Activated CD8-positive, alpha-beta T cell treated with anti-CD3 and anti-CD28 coated beads, Interleukin-2, amount 10 ng/mL, durations not matched to agents 7 days and 5 days (primary cell): ENCODE results near the gene MKX. TPM values are rescaled to one million over a fixed set of nuclear protein-coding genes. Genes with fewer than 3 reads are reported as not detected.

Experiments
- ATAC-seq: fragments of 150-1000 bp; cut with Tn5 transposase; one replicate; pipeline ENCODE4 v1.10.0; 2021; ENCODE audit warnings: moderate library complexity
- CTCF ChIA-PET: fragments of 350-600 bp; sonication (Branson Sonifier 250); formaldehyde crosslinking; loops from one replicate; lab custom pipeline; 2021; ENCODE audit warnings: antibody characterized with exemption; lab: Charles Lee
- POLR2A ChIA-PET: fragments of 350-600 bp; sonication (Branson Sonifier 250); formaldehyde crosslinking; loops from one replicate; lab custom pipeline; 2021; ENCODE audit warnings: antibody characterized with exemption; lab: Charles Lee
- DNase-seq: peaks from one replicate; pipeline ENCODE4 v3.0.0-alpha.2; 2020
- H3K27ac Mint-ChIP-seq: one replicate; pipeline ENCODE4 v1.8.0; 2021; ENCODE audit warnings: mild to moderate bottlenecking, mixed read lengths
- H3K27me3 Mint-ChIP-seq: one replicate; pipeline ENCODE4 v1.8.0; 2021; ENCODE audit warnings: low read depth, mixed read lengths
- H3K36me3 Mint-ChIP-seq: one replicate; pipeline ENCODE4 v1.8.0; 2021; ENCODE audit warnings: low read depth, mixed read lengths
- H3K4me1 Mint-ChIP-seq: one replicate; pipeline ENCODE4 v1.8.0; 2021; ENCODE audit warnings: low read depth, mixed read lengths
- H3K4me3 Mint-ChIP-seq: one replicate; pipeline ENCODE4 v1.8.0; 2021; ENCODE audit warnings: mild to moderate bottlenecking, mixed read lengths
- H3K9me3 Mint-ChIP-seq: one replicate; pipeline ENCODE4 v1.8.0; 2022; ENCODE audit warnings: mixed read lengths; ENCODE audit not compliant: insufficient read depth
- total RNA-seq, 2 experiments: library from RNA; stranded (reverse); gene quantifications; one replicate each; pipeline ENCODE4 v1.2.3, GENCODE V29; 2021

The MKX gene
- total RNA-seq, 2 experiments from 2014 or later, result not detected

DNA sequence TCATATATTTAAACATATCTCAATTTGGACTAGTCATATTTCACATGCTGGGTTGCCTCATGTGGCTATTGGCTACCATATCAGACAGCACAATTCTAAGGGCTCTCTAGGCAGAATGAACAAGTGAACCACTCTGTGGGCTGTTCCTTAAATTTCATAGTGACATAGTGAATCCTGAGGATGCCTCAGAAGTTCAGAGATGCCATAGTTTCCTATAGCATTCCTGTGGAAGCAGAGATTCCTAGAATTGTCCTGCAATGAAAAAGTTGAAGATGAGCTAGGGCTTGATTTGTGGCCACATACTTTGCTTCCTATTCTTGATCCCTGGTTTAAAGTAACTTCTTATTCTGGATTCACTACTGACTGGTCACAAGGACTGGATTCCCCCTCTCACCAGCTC, 35.6 kb downstream of the MKX start:
- ChIA-PET CTCF (no interaction called here), POLR2A (no interaction called here)
- Mint-ChIP-seq H3K9me3 (no peaks in the 10 kb centered on the region), H3K36me3 (no peaks in the 10 kb centered on the region), H3K27ac (no peak overlapping the region), H3K4me1 (no peaks in the 10 kb centered on the region), H3K27me3 (peaks cover 2% of the 10 kb centered on the region), H3K4me3 (no peak overlapping the region)
- DNase-seq (no peak), ATAC-seq (no peak)

DNA sequence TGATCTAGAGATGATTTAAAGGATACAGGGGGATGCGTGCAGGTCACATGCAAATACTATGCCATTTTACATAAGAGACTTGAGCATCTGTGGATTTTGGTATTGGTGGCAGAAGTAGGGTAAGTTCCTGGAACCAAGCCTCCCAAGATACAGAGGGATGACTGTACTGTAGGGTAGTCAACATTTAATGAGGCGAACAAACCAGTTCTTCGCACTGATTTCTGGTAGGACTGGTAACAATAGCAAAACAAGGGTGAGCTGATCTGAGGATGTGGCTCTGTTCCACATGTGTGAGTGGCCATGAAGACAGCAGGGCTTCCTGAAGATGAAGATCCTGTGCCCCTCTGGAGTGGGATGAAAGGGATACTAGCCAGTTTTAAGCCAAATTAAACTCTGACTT, 36.3 kb downstream of the MKX start:
- H3K27ac Mint-ChIP-seq, result no peak overlapping the region

GRCh38 chr10:27701938-27702537, 43.6 kb downstream of the MKX start:
- ChIA-PET POLR2A (interaction anchor here (0.6 kb wide), 1 partner anchor 86 kb away, joined by 3 read pairs; no protein-coding TSS in a partner anchor), CTCF (interaction anchor here (1.1 kb wide), 1 partner anchor 40 kb away, joined by 6 read pairs; no protein-coding TSS in a partner anchor)
- no peak overlapping the region for H3K27ac Mint-ChIP-seq
- no peak for ATAC-seq
- H3K4me1 Mint-ChIP-seq, result no peaks in the 10 kb centered on the region
- no peak overlapping the region for H3K4me3 Mint-ChIP-seq
- no peaks in the 10 kb centered on the region for H3K9me3 Mint-ChIP-seq
- no peaks in the 10 kb centered on the region for H3K36me3 Mint-ChIP-seq
- peaks cover 12% of the 10 kb centered on the region for H3K27me3 Mint-ChIP-seq
- no peak for DNase-seq

More for the DNA sequence above, 36.3 kb downstream of the MKX start:
- Mint-ChIP-seq H3K4me3 (no peak overlapping the region), H3K9me3 (no peaks in the 10 kb centered on the region), H3K27me3 (peaks cover 2% of the 10 kb centered on the region), H3K36me3 (no peaks in the 10 kb centered on the region), H3K4me1 (no peaks in the 10 kb centered on the region)
- DNase-seq, result no peak
- CTCF ChIA-PET, result no interaction called here
- POLR2A ChIA-PET, result no interaction called here
- ATAC-seq, result no peak

- Mint-ChIP-seq H3K36me3 (no peaks in the 10 kb centered on the region), H3K27me3 (peaks cover 14% of the 10 kb centered on the region), H3K4me1 (no peaks in the 10 kb centered on the region), H3K4me3 (no peak overlapping the region), H3K27ac (no peak overlapping the region), H3K9me3 (no peaks in the 10 kb centered on the region)
- ATAC-seq (no peak), DNase-seq (no peak)
- POLR2A ChIA-PET, result no interaction called here
- CTCF ChIA-PET, result interaction anchor here (1.3 kb wide), 1 partner anchor 694 kb away, joined by 3 read pairs; no protein-coding TSS in a partner anchor
Measured at GRCh38 chr10:27699776-27700175, 45.8 kb downstream of the MKX start.

DNA sequence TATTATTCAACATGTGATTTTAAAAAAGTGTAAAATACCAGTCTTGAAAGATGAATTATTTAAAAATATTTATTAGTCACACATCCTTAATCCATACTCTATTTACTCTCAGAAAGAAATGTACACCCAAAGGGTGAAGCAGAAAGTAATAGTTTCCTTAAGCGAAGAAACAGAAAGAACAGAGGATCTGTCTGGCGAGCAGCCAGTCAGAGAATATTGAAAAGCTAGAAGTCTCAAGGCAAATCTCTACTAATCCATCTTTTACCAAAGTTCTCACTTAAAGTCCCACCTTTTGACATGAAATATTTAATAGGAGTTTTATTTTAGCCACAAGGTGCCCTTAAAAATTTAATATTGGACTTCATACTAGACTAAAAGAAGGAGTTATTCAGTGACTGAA, 46.7 kb downstream of the MKX start:
- ATAC-seq, result no peak
- no peak for DNase-seq
- no peaks in the 10 kb centered on the region for H3K4me1 Mint-ChIP-seq
- POLR2A ChIA-PET, result no interaction called here
- no peaks in the 10 kb centered on the region for H3K9me3 Mint-ChIP-seq
- H3K4me3 Mint-ChIP-seq, result no peak overlapping the region
- no peaks in the 10 kb centered on the region for H3K36me3 Mint-ChIP-seq
- peaks cover 14% of the 10 kb centered on the region for H3K27me3 Mint-ChIP-seq
- no peak overlapping the region for H3K27ac Mint-ChIP-seq
- CTCF ChIA-PET, result interaction anchor here (1.3 kb wide), 1 partner anchor 695 kb away, joined by 3 read pairs; no protein-coding TSS in a partner anchor

GRCh38 chr10:27696466-27696865, 49.2 kb downstream of the MKX start:
- no peak for DNase-seq
- ChIA-PET CTCF (no interaction called here), POLR2A (no interaction called here)
- Mint-ChIP-seq H3K27ac (no peak overlapping the region), H3K4me3 (no peak overlapping the region), H3K9me3 (no peaks in the 10 kb centered on the region), H3K4me1 (no peaks in the 10 kb centered on the region), H3K36me3 (no peaks in the 10 kb centered on the region), H3K27me3 (peaks cover 11% of the 10 kb centered on the region)
- ATAC-seq, result no peak

GRCh38 chr10:27695706-27696105, 49.9 kb downstream of the MKX start:
- peaks cover 11% of the 10 kb centered on the region for H3K27me3 Mint-ChIP-seq
- H3K4me3 Mint-ChIP-seq, result no peak overlapping the region
- no peak for ATAC-seq
- no peaks in the 10 kb centered on the region for H3K4me1 Mint-ChIP-seq
- no peaks in the 10 kb centered on the region for H3K36me3 Mint-ChIP-seq
- DNase-seq, result no peak
- ChIA-PET POLR2A (no interaction called here), CTCF (interaction anchor here (0.8 kb wide), 1 partner anchor 12 kb away, joined by 3 read pairs; no protein-coding TSS in a partner anchor)
- H3K27ac Mint-ChIP-seq, result no peak overlapping the region
- H3K9me3 Mint-ChIP-seq, result no peaks in the 10 kb centered on the region

- Mint-ChIP-seq H3K4me1 (no peaks in the 10 kb centered on the region), H3K36me3 (no peaks in the 10 kb centered on the region), H3K27ac (no peak overlapping the region), H3K27me3 (peaks cover 11% of the 10 kb centered on the region), H3K4me3 (no peak overlapping the region), H3K9me3 (no peaks in the 10 kb centered on the region)
- ChIA-PET POLR2A (no interaction called here), CTCF (no interaction called here)
- ATAC-seq, result no peak
- no peak for DNase-seq
Measured at GRCh38 chr10:27695088-27695487, 50.5 kb downstream of the MKX start.

DNA sequence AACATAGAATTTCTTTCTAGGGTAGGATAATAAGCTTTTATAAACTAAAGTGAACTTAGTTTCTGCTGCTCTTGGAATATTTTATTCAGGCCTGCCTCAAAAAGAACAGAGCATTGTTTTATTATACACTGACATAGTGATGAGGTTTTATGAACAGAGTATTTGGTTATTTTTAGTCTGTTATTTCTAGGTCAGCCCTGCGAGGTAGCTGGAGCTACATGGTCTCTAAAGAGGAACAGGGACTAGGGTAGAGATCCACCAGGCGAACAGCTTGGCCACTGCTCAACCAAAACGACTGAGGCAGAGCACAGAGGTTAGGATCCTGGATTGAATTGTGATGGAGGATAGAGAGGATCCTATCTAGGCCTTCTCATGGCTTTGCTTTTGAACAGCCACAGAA, 53.0 kb downstream of the MKX start:
- ATAC-seq, result no peak
- Mint-ChIP-seq H3K9me3 (no peaks in the 10 kb centered on the region), H3K27ac (no peak overlapping the region), H3K27me3 (peaks cover 8% of the 10 kb centered on the region), H3K4me3 (no peak overlapping the region), H3K36me3 (no peaks in the 10 kb centered on the region), H3K4me1 (no peaks in the 10 kb centered on the region)
- ChIA-PET POLR2A (no interaction called here), CTCF (no interaction called here)
- DNase-seq, result no peak

- ChIA-PET CTCF (no interaction called here), POLR2A (no interaction called here)
- H3K36me3 Mint-ChIP-seq, result no peaks in the 10 kb centered on the region
- no peak overlapping the region for H3K27ac Mint-ChIP-seq
- H3K4me1 Mint-ChIP-seq, result no peaks in the 10 kb centered on the region
- ATAC-seq (no peak), DNase-seq (no peak)
- no peaks in the 10 kb centered on the region for H3K9me3 Mint-ChIP-seq
- H3K27me3 Mint-ChIP-seq, result peaks cover 4% of the 10 kb centered on the region
- H3K4me3 Mint-ChIP-seq, result no peak overlapping the region
Measured at GRCh38 chr10:27688991-27689390, 56.6 kb downstream of the MKX start.

DNA sequence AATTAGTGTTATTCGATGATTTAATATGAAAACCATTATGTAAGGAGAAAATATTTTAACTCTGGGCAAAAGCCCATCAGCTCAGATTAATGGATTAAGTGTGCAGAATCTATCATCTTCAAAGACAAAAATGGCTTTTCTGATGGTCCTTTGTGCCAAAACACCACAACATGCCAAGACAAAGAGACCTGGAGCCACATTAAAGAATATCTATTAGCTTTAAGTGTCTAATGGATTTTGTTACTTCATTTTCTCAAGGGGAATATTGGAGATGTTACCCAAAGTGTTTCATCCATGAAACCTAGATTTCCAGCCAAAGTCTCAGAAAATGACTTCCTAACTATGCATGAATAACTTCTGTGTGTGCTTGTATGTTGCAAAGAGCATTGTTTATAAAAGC, 57.3 kb downstream of the MKX start:
- ChIA-PET CTCF (interaction anchor here (1.4 kb wide), 1 partner anchor 31 kb away, joined by 3 read pairs; no protein-coding TSS in a partner anchor), POLR2A (no interaction called here)
- H3K27ac Mint-ChIP-seq, result no peak overlapping the region
- H3K9me3 Mint-ChIP-seq, result no peaks in the 10 kb centered on the region
- no peaks in the 10 kb centered on the region for H3K4me1 Mint-ChIP-seq
- H3K36me3 Mint-ChIP-seq, result no peaks in the 10 kb centered on the region
- peaks cover 4% of the 10 kb centered on the region for H3K27me3 Mint-ChIP-seq
- ATAC-seq (no peak), DNase-seq (no peak)
- no peak overlapping the region for H3K4me3 Mint-ChIP-seq

- ChIA-PET POLR2A (no interaction called here), CTCF (interaction anchor here (0.7 to 1.4 kb wide), 2 partner anchors 30 to 420 kb away, joined by 3 read pairs; no protein-coding TSS in a partner anchor)
- no peak overlapping the region for H3K27ac Mint-ChIP-seq
- ATAC-seq, result no peak
- H3K4me1 Mint-ChIP-seq, result no peaks in the 10 kb centered on the region
- no peak for DNase-seq
- H3K9me3 Mint-ChIP-seq, result no peaks in the 10 kb centered on the region
- H3K4me3 Mint-ChIP-seq, result no peak overlapping the region
- no peaks in the 10 kb centered on the region for H3K36me3 Mint-ChIP-seq
- peaks cover 4% of the 10 kb centered on the region for H3K27me3 Mint-ChIP-seq
Measured at GRCh38 chr10:27687743-27688142, 57.9 kb downstream of the MKX start.
